Neural cell (in vitro differentiated cells): Measurements from ENCODE around the gene WNT3A. TPM values are rescaled to one million over a fixed set of nuclear protein-coding genes. Genes with fewer than 3 reads are reported as not detected.
"Not testable (repeated sequence)": the region's sequence is repeated elsewhere in the genome, so short reads cannot be mapped to it uniquely, and the experiment has no call there.

Experiments
- H2AFZ ChIP-seq: fragments of 200-600, 300-800 bp; sonication (generic), shearing (Covaris generic); 2 replicates; pipeline ENCODE4 v1.6.0; 2014; ENCODE audit warnings: low read depth, mild to moderate bottlenecking, antibody characterized with exemption, low read length, moderate library complexity
- H3F3A ChIP-seq: fragments of 200-600 bp; shearing (Covaris generic); 2 replicates; pipeline ENCODE4 v1.6.1; 2016; ENCODE audit warnings: mild to moderate bottlenecking, moderate library complexity, mixed read lengths, antibody characterized with exemption, low read length; ENCODE audit not compliant: insufficient read depth, poor library complexity, severe bottlenecking
- H3K27ac ChIP-seq: fragments of 200-600, 300-800 bp; sonication (generic), shearing (Covaris generic); 2 replicates; pipeline ENCODE4 v1.5.1; 2014; ENCODE audit warnings: mild to moderate bottlenecking, low read length, moderate library complexity
- H3K27me3 ChIP-seq: fragments of 300-800, 200-600 bp; sonication (generic), shearing (Covaris generic); 2 replicates; pipeline ENCODE4 v1.6.0; 2014; ENCODE audit warnings: mild to moderate bottlenecking, low read depth, low read length, moderate library complexity; ENCODE audit not compliant: insufficient read depth
- H3K36me3 ChIP-seq: fragments of 300-800, 200-600 bp; sonication (generic), shearing (Covaris generic); 2 replicates; pipeline ENCODE4 v1.5.1; 2014; ENCODE audit warnings: mild to moderate bottlenecking, antibody characterized with exemption, low read length, moderate library complexity; ENCODE audit not compliant: insufficient read depth
- H3K4me2 ChIP-seq: fragments of 300-800, 200-600 bp; sonication (generic), shearing (Covaris generic); 2 replicates; pipeline ENCODE4 v1.6.0; 2014; ENCODE audit warnings: mild to moderate bottlenecking, low read length
- H3K4me3 ChIP-seq: fragments of 300-800, 200-600 bp; sonication (generic), shearing (Covaris generic); 2 replicates; pipeline ENCODE4 v1.5.1; 2014; ENCODE audit warnings: mild to moderate bottlenecking, low read length, moderate library complexity
- H3K79me2 ChIP-seq: fragments of 200-600 bp; shearing (Covaris generic); replicated peaks from 2 replicates; pipeline ENCODE4 v1.6.0; 2014; ENCODE audit warnings: mild to moderate bottlenecking, low read length, moderate library complexity; ENCODE audit not compliant: insufficient read depth
- H3K9ac ChIP-seq: fragments of 300-800, 200-600 bp; sonication (generic), shearing (Covaris generic); 2 replicates; pipeline ENCODE4 v1.6.1; 2016; ENCODE audit warnings: mild to moderate bottlenecking, low read length, mixed read lengths
- H3K9me2 ChIP-seq: fragments of 200-600 bp; shearing (Covaris generic); 2 replicates; pipeline ENCODE4 v1.6.1; 2016; ENCODE audit warnings: mild to moderate bottlenecking, low read length, mixed read lengths; ENCODE audit not compliant: insufficient read depth
- H3K9me3 ChIP-seq: fragments of 200-600, 300-800 bp; sonication (generic), shearing (Covaris generic); 2 replicates; pipeline ENCODE4 v1.6.1; 2016; ENCODE audit warnings: mild to moderate bottlenecking, mixed run types, low read length, moderate library complexity, mixed read lengths
- H4K20me1 ChIP-seq: fragments of 200-600 bp; shearing (Covaris generic); 2 replicates; pipeline ENCODE4 v1.6.1; 2016; ENCODE audit warnings: mild to moderate bottlenecking, mixed run types; ENCODE audit not compliant: insufficient read depth
- EP300 ChIP-seq: fragments of 450-650 bp; conservative IDR thresholded peaks from 2 replicates; pipeline ENCODE4 v1.6.1; 2014; ENCODE audit warnings: antibody characterized with exemption, mild to moderate bottlenecking, moderate library complexity; ENCODE audit not compliant: poor library complexity, severe bottlenecking
- EZH2 ChIP-seq: fragments of 200-600, 300-800 bp; shearing (Covaris generic), sonication (generic); IDR thresholded peaks from 2 replicates; pipeline ENCODE4 v1.6.1; 2014; ENCODE audit warnings: antibody characterized with exemption, low read length, borderline replicate concordance, mild to moderate bottlenecking; ENCODE audit not compliant: insufficient read depth, poor library complexity, severe bottlenecking
- MXI1 ChIP-seq: fragments of 450-650 bp; conservative IDR thresholded peaks from 2 replicates; pipeline ENCODE4 v1.6.1; 2014; ENCODE audit warnings: antibody characterized with exemption, mild to moderate bottlenecking; ENCODE audit not compliant: poor library complexity, severe bottlenecking
- POLR2AphosphoS5 ChIP-seq: IDR thresholded peaks from 2 replicates; pipeline ENCODE4 v1.6.1; 2012
- RAD21 ChIP-seq: fragments of 450-650 bp; conservative IDR thresholded peaks from 2 replicates; pipeline ENCODE4 v1.6.1; 2014; ENCODE audit warnings: antibody characterized with exemption, mild to moderate bottlenecking, moderate library complexity
- SMC3 ChIP-seq: fragments of 450-650 bp; conservative IDR thresholded peaks from 2 replicates; pipeline ENCODE4 v1.6.1; 2014; ENCODE audit warnings: antibody characterized with exemption, mild to moderate bottlenecking, moderate library complexity; ENCODE audit not compliant: poor library complexity
- TAF1 ChIP-seq: IDR thresholded peaks from 2 replicates; pipeline ENCODE4 v1.6.1; 2012; ENCODE audit warnings: low read depth
- polyA plus RNA-seq: library from polyadenylated mRNA; depleted of rRNA; stranded (reverse); fragments of >200 nt; gene quantifications from 2 replicates; pipeline ENCODE4 v1.2.3, GENCODE V29; 2014
- TF ChIP-seq, protein P1 (sequence below): fragments of 450-650 bp; IDR thresholded peaks from 2 replicates; pipeline ENCODE4 v1.5.1; 2014; ENCODE audit warnings: antibody characterized with exemption, mild to moderate bottlenecking, moderate library complexity; ENCODE audit not compliant: poor library complexity, severe bottlenecking
- TF ChIP-seq, protein P2 (sequence below): IDR thresholded peaks from 2 replicates; pipeline ENCODE4 v1.6.1; 2012; ENCODE audit warnings: borderline replicate concordance

Gene WNT3A
- polyA plus RNA-seq, 1 donor from 2014 or later = 0.14 TPM

DNA sequence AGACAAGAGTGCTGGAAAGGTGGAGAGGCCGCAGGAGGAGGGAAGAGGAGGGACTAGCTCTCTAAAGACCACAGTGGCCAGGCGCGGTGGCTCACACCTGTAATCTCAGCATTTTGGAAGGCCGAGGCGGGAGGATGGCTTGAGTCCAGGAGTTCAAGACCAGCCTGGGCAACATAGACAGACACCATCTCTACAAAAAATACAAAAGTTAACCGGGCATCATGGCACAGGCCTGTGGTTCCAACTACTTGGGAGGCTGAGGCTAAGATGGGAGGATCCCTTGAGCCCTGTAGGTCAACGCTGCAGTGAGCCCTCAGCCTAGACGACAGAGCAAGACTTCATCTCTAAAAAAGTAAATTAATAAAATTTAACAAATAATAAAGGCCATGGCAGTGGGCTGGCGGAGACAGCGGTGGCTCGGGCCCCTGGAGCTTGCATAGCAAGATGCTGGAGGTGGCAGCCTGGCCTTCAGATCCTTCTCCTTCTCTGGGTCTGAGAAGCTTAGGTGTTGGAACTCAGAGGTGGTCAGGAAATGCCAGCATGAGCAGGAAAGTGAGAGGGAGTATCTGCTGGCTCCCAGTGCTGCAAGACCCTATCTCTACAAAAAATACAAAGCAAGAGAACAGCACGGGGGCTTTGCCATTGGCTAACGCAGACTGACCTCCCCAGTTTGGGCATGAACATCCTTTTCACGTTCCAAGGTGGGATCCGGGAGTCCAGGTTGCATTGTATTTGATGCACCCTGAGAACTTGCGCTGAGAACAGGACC is 10.7 kb downstream of the WNT3A start:
- Histone ChIP-seq H4K20me1 (no peaks in the 10 kb centered on the region), H3K36me3 (no peaks in the 10 kb centered on the region), H3K9ac (no peak overlapping the region), H3K4me3 (no peak overlapping the region), H3K27ac (no peak overlapping the region), H3K4me2 (no peak overlapping the region), H3K79me2 (no peaks in the 10 kb centered on the region), H3K27me3 (no peaks in the 10 kb centered on the region), H3F3A (no peaks in the 10 kb centered on the region), H3K9me2 (no peaks in the 10 kb centered on the region), H2AFZ (no peak overlapping the region), H3K9me3 (no peaks in the 10 kb centered on the region)
- TF ChIP-seq, protein P1, sequence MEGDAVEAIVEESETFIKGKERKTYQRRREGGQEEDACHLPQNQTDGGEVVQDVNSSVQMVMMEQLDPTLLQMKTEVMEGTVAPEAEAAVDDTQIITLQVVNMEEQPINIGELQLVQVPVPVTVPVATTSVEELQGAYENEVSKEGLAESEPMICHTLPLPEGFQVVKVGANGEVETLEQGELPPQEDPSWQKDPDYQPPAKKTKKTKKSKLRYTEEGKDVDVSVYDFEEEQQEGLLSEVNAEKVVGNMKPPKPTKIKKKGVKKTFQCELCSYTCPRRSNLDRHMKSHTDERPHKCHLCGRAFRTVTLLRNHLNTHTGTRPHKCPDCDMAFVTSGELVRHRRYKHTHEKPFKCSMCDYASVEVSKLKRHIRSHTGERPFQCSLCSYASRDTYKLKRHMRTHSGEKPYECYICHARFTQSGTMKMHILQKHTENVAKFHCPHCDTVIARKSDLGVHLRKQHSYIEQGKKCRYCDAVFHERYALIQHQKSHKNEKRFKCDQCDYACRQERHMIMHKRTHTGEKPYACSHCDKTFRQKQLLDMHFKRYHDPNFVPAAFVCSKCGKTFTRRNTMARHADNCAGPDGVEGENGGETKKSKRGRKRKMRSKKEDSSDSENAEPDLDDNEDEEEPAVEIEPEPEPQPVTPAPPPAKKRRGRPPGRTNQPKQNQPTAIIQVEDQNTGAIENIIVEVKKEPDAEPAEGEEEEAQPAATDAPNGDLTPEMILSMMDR = no peak
- TF ChIP-seq MXI1 = no peak

DNA sequence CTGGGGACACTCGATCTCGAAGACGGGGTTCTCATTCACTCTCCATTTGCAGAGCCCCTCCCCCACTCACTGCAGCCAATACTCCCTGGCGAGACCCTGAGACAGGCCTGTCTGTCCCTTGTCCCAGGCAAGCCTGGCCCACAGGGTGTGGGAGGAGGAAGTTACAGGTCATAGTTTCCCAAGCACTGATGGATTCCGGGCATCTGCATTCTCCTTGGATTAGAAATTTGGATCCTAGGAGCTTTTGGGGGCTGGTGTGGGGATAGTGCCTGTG is 11.3 kb downstream of the WNT3A start:
- H3K4me2 ChIP-seq = no peak overlapping the region
- no peak overlapping the region for H3K27ac ChIP-seq
- no peaks in the 10 kb centered on the region for H3K79me2 ChIP-seq
- H4K20me1 ChIP-seq = no peaks in the 10 kb centered on the region
- no peaks in the 10 kb centered on the region for H3K9me3 ChIP-seq
- no peaks in the 10 kb centered on the region for H3K36me3 ChIP-seq
- TF ChIP-seq MXI1 = no peak
- no peaks in the 10 kb centered on the region for H3K9me2 ChIP-seq
- H3K9ac ChIP-seq = no peak overlapping the region
- no peaks in the 10 kb centered on the region for H3F3A ChIP-seq
- H3K4me3 ChIP-seq = no peak overlapping the region
- no peak overlapping the region for H2AFZ ChIP-seq
- H3K27me3 ChIP-seq = no peaks in the 10 kb centered on the region

DNA sequence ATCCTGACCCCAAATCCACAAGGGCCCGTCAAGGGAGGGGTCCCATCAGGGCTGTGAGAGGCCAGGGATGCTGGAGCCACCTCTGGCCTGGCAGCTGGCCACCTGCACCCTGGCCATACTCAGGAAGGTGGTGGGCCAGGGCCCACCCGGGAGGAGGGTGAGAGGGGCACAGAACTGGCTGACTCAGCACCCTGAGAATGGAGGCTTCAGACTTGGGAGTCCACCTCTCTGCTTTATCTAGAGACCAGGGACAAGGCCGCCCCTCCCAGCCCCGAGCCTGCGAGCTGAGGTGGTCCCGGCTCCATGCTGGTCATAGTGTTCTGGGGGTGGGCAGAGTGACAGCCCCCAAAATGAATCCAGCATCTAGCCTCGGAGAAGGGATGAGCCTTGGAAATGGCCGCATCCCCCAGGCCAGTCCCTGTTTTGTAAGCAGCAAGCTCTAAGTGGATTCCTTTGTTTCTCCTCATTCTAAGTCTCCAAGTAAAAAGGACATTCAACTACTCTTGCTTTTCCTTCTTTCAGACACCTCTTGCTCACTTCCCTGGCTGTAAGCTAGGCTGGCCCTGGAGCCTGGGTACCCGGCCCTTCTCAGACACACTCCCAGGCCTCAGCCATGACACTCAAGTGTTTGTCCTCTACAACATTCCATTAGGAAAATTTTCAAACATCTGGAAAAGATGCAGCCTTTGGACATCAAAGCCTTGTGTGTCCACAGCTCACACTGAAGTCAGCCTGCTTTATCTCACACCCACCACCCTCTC is 12.3 kb downstream of the WNT3A start:
- H3K4me2 ChIP-seq = no peak overlapping the region
- no peaks in the 10 kb centered on the region for H3K27me3 ChIP-seq
- no peaks in the 10 kb centered on the region for H3K36me3 ChIP-seq
- H3F3A ChIP-seq = no peaks in the 10 kb centered on the region
- no peak overlapping the region for H2AFZ ChIP-seq
- no peaks in the 10 kb centered on the region for H3K9me3 ChIP-seq
- no peaks in the 10 kb centered on the region for H3K79me2 ChIP-seq
- TF ChIP-seq POLR2AphosphoS5 (no peak), EZH2 (no peak), EP300 (no peak), TAF1 (no peak), MXI1 (no peak), SMC3 (no peak), RAD21 (no peak)
- TF ChIP-seq, protein P2, sequence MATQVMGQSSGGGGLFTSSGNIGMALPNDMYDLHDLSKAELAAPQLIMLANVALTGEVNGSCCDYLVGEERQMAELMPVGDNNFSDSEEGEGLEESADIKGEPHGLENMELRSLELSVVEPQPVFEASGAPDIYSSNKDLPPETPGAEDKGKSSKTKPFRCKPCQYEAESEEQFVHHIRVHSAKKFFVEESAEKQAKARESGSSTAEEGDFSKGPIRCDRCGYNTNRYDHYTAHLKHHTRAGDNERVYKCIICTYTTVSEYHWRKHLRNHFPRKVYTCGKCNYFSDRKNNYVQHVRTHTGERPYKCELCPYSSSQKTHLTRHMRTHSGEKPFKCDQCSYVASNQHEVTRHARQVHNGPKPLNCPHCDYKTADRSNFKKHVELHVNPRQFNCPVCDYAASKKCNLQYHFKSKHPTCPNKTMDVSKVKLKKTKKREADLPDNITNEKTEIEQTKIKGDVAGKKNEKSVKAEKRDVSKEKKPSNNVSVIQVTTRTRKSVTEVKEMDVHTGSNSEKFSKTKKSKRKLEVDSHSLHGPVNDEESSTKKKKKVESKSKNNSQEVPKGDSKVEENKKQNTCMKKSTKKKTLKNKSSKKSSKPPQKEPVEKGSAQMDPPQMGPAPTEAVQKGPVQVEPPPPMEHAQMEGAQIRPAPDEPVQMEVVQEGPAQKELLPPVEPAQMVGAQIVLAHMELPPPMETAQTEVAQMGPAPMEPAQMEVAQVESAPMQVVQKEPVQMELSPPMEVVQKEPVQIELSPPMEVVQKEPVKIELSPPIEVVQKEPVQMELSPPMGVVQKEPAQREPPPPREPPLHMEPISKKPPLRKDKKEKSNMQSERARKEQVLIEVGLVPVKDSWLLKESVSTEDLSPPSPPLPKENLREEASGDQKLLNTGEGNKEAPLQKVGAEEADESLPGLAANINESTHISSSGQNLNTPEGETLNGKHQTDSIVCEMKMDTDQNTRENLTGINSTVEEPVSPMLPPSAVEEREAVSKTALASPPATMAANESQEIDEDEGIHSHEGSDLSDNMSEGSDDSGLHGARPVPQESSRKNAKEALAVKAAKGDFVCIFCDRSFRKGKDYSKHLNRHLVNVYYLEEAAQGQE = no peak
- TF ChIP-seq, protein P1 = no peak
- H3K9me2 ChIP-seq = no peaks in the 10 kb centered on the region
- no peak overlapping the region for H3K27ac ChIP-seq
- no peaks in the 10 kb centered on the region for H4K20me1 ChIP-seq
- H3K9ac ChIP-seq = no peak overlapping the region
- no peak overlapping the region for H3K4me3 ChIP-seq

DNA sequence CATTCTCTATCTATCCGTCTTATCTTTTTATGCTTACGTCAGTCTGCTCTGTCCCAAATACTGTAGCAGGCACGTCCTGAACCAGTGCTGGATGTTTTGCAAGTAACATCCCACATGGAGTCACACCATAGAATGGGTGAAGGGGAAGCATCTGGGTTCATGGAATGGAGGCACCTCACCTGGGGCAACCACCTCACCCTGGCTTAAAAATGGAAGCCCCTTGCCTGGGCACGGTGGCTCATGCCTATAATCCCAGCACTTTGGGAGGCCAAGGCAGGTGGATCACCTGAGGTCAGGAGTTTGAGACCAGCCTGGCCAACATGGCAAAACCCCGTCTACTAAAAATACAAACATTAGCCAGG is 12.9 kb downstream of the WNT3A start:
- H3K27me3 ChIP-seq, H3K9me3 ChIP-seq, H2AFZ ChIP-seq, H3K79me2 ChIP-seq, H3K4me3 ChIP-seq, H3K9me2 ChIP-seq, H3K4me2 ChIP-seq, H3K27ac ChIP-seq, H4K20me1 ChIP-seq, H3K9ac ChIP-seq, H3K36me3 ChIP-seq, H3F3A ChIP-seq: not testable (repeated sequence)
